ENCODE results near the gene ZEB2. TPM values are rescaled to one million over a fixed set of nuclear protein-coding genes. Genes with fewer than 3 reads are reported as not detected.

Gene ZEB2
- total and polyA plus RNA-seq, 2 of the 13 experiments (the other 11 are each of a cell fraction or from before 2014, with no cell fraction given): 0.07 TPM; not detected in 1

DNA sequence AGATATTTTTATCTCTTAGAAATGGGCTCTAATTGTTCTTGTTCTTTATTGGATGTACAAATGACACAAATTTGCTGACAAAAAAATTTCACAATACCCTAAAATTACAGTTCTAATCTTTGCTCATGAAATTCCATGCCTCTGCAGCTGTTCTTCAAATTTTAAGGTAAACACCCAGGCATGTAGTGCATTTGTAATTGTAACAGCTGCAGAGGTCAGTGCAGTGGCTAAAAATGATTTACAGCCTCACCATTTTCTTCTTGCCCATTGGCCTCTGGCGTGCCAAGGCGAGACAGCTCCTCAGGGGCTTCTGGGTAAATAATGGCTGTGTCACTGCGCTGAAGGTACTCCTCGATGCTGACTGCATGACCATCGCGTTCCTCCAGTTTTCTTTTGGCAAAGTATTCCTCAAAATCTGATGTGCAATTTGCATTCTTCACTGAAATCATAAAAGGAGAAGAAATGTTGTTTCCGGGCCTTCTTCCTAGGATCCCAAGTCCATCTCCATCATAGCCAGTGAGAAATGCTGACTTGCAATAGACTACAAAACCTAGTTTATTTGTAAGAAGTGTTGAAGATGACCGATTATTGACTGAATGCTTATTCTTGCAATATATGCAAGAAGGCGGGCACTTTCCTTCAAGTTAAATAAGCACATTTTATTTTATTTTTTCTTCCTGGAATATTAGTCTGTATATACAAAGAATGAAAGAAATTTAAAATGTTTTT, 115.2 kb downstream of the ZEB2 start:
- 30% methylated on average over 9 of the region's 9 CpGs for WGBS (ENCODE audit: low lambda C conversion rate)
- POLR2A ChIA-PET: no interaction called here
- H3K4me1 ChIP-seq (ENCODE audit: insufficient read depth, low read length): no peaks in the 10 kb centered on the region
- H4K20me1 ChIP-seq (ENCODE audit: insufficient read depth, low read length): no peaks in the 10 kb centered on the region
- intact Hi-C loops (cut with micrococcal nuclease; ENCODE audit: unreplicated experiment): no loop called here
- in situ Hi-C loops (cut with HindIII; ENCODE audit: extremely low pct_ligation_motif_present, low pct_unique_long_range_greater_than_20kb): no loop called here
- no peak overlapping the region for H2AFZ ChIP-seq (ENCODE audit: low read length)
- no peak overlapping the region for H3K27ac ChIP-seq (ENCODE audit: extremely low read length, insufficient read depth, low read length)
- no peak for DNase-seq (ENCODE audit: low spot score)
- no peak for TF ChIP-seq RBAK (CRISPR knock-in tag; IDR thresholded peaks at IDR 0.05)
- TF ChIP-seq MAFF (IDR thresholded peaks at IDR 0.05; ENCODE audit: low read depth, low read length): peak; percentile 70
- TF ChIP-seq MAFK (conservative IDR thresholded peaks at IDR 0.05 in 1 of 2, IDR thresholded peaks at IDR 0.05 in 1 of 2; ENCODE audit: low read length in 2 of 2): peak; percentile 57 to 63
- H3K4me2 ChIP-seq (ENCODE audit: low read depth, low read length): no peak overlapping the region
- H3K9ac ChIP-seq (ENCODE audit: insufficient read depth, low read depth, low read length): no peak overlapping the region
- CTCF ChIA-PET (ENCODE audit: low intra/inter-chr PET ratio, low total read pairs): no interaction called here
- H3K9me3 ChIP-seq (ENCODE audit: low read length): no peaks in the 10 kb centered on the region
- no peak for FAIRE-seq
- H3K79me2 ChIP-seq (ENCODE audit: insufficient read depth, low read length): no peaks in the 10 kb centered on the region
- H3K27me3 ChIP-seq (ENCODE audit: control insufficient read depth in 1 of 2, insufficient read depth in 2 of 2, low read length in 2 of 2): peaks cover 0 to 8% of the 10 kb centered on the region in 2 experiments; a peak in 1 of 5 replicates
- no TSS peak for BruUV-seq (replicated peaks)
- no peaks in the 10 kb centered on the region for H3K36me3 ChIP-seq (replicated peaks in 1 of 2; ENCODE audit: control insufficient read depth in 1 of 2, insufficient read depth in 2 of 2, low read length in 2 of 2)
- ATAC-seq: no peak
- H3K4me3 ChIP-seq (replicated peaks in 1 of 3; ENCODE audit: insufficient read depth in 1 of 3, low read depth in 2 of 3, low read length in 3 of 3): no peak overlapping the region

DNA sequence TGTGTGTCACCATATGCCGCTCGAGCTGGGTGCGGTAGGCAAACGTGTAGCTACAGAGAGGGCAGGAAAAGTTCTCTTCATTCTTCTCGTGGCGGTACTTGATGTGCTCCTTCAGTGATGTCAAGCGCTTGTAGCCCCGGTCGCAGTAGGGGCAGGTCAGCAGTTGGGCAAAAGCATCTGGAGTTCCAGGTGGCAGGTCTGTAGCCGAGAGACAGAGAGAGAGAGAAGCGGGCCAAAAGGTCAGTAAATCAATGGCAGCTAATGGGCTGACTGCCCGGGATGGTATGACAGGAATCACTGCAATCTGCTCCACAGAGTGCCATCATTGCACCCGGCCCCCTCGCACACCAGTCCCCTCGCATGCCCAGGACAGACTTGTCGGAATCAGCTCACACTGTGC, 116.0 kb downstream of the ZEB2 start:
- peak; percentile 66 for ATAC-seq
- no peaks in the 10 kb centered on the region for H3K36me3 ChIP-seq (replicated peaks in 1 of 2; ENCODE audit: control insufficient read depth in 1 of 2, insufficient read depth in 2 of 2, low read length in 2 of 2)
- 24% methylated on average over 16 of the region's 16 CpGs for WGBS (ENCODE audit: low lambda C conversion rate)
- DNase-seq (ENCODE audit: low spot score): peak; percentile 7
- no peak overlapping the region for H3K27ac ChIP-seq (ENCODE audit: extremely low read length, insufficient read depth, low read length)
- no peaks in the 10 kb centered on the region for H3K4me1 ChIP-seq (ENCODE audit: insufficient read depth, low read length)
- no peak overlapping the region for H3K4me2 ChIP-seq (ENCODE audit: low read depth, low read length)
- in situ Hi-C loops (cut with HindIII; ENCODE audit: extremely low pct_ligation_motif_present, low pct_unique_long_range_greater_than_20kb) (no loop called here), intact Hi-C loops (cut with micrococcal nuclease; ENCODE audit: unreplicated experiment) (no loop called here)
- ChIA-PET CTCF (ENCODE audit: low intra/inter-chr PET ratio, low total read pairs) (no interaction called here), POLR2A (no interaction called here)
- peaks cover 0 to 8% of the 10 kb centered on the region in 2 experiments; a peak in 1 of 5 replicates for H3K27me3 ChIP-seq (ENCODE audit: control insufficient read depth in 1 of 2, insufficient read depth in 2 of 2, low read length in 2 of 2)
- no peak overlapping the region for H2AFZ ChIP-seq (ENCODE audit: low read length)
- H3K4me3 ChIP-seq (replicated peaks in 1 of 3; ENCODE audit: insufficient read depth in 1 of 3, low read depth in 2 of 3, low read length in 3 of 3): no peak overlapping the region
- TF ChIP-seq RFX1 (IDR thresholded peaks at IDR 0.05): no peak
- no peak for TF ChIP-seq ZNF766 (CRISPR knock-in tag; IDR thresholded peaks at IDR 0.05; ENCODE audit: borderline replicate concordance)
- no peak for TF ChIP-seq NAIF1 (CRISPR knock-in tag; IDR thresholded peaks at IDR 0.05; ENCODE audit: borderline replicate concordance)
- no peak for TF ChIP-seq YEATS2 (CRISPR knock-in tag; IDR thresholded peaks at IDR 0.05; ENCODE audit: borderline replicate concordance)
- no peak for TF ChIP-seq CBFB (CRISPR knock-in tag; IDR thresholded peaks at IDR 0.05)
- TF ChIP-seq, protein P1, sequence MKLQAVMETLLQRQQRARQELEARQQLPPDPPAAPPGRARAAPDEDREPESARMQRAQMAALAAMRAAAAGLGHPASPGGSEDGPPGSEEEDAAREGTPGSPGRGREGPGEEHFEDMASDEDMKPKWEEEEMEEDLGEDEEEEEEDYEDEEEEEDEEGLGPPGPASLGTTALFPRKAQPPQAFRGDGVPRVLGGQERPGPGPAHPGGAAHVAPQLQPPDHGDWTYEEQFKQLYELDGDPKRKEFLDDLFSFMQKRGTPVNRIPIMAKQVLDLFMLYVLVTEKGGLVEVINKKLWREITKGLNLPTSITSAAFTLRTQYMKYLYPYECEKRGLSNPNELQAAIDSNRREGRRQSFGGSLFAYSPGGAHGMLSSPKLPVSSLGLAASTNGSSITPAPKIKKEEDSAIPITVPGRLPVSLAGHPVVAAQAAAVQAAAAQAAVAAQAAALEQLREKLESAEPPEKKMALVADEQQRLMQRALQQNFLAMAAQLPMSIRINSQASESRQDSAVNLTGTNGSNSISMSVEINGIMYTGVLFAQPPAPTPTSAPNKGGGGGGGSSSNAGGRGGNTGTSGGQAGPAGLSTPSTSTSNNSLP (IDR thresholded peaks at IDR 0.05; ENCODE audit: low read depth, low read length): no peak
- no peak for TF ChIP-seq THAP11 (CRISPR knock-in tag; IDR thresholded peaks at IDR 0.05)
- no peak for TF ChIP-seq ZNF816 (CRISPR knock-in tag; IDR thresholded peaks at IDR 0.05; ENCODE audit: borderline replicate concordance)
- TF ChIP-seq ZNF225 (CRISPR knock-in tag; IDR thresholded peaks at IDR 0.05): no peak
- TF ChIP-seq NONO (IDR thresholded peaks at IDR 0.05): no peak
- no peak for TF ChIP-seq NONO (CRISPR knock-in tag; conservative IDR thresholded peaks at IDR 0.05)
- no peak overlapping the region for H3K9ac ChIP-seq (ENCODE audit: insufficient read depth, low read depth, low read length)
- H3K79me2 ChIP-seq (ENCODE audit: insufficient read depth, low read length): no peaks in the 10 kb centered on the region
- no peaks in the 10 kb centered on the region for H3K9me3 ChIP-seq (ENCODE audit: low read length)
- no peaks in the 10 kb centered on the region for H4K20me1 ChIP-seq (ENCODE audit: insufficient read depth, low read length)
- no TSS peak for BruUV-seq (replicated peaks)
- FAIRE-seq: no peak

Data from HepG2 (cell line).